ENCODE results near the gene SLC25A33.
"Not testable (repeated sequence)": the region's sequence is repeated elsewhere in the genome, so short reads cannot be mapped to it uniquely, and the experiment has no call there.

The SLC25A33 gene, protein sequence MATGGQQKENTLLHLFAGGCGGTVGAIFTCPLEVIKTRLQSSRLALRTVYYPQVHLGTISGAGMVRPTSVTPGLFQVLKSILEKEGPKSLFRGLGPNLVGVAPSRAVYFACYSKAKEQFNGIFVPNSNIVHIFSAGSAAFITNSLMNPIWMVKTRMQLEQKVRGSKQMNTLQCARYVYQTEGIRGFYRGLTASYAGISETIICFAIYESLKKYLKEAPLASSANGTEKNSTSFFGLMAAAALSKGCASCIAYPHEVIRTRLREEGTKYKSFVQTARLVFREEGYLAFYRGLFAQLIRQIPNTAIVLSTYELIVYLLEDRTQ
- 13.4 to 28.1 (median 23.2) reads per million in 18 experiments for total RNA-seq

DNA sequence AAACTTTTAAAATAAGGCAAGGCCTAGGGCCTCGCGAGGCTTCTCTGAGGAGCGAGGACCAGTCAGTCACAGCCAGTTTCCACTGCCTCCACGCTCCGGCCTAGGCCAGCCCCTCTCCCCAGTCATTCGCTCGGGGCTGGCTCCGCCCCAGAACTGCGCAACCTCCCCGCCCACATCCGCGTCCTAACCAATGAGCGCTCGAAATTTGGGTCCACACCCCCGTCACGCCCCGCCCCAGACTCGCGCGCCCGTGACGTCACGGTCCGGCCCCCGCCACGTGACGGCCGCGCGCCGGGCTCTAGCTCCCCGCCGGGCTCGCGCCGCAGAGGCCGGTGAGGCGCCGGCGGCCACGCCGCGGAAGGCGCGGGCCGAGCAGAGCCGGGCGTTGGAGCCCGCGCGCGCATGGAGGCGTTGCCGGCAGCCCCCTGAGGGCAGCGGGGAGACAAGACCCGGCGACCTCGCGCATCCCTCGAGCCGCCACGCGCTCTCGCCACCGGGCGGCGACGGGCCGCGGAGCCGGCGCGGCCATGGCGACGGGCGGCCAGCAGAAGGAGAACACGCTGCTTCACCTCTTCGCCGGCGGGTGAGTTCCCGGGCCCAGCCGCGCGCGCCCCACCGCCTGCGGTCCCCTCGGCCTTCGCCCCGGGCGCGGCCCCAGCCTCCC lies at the start of gene SLC25A33:
TSS of gene SLC25A33 (plus strand) at position 301 of the 664 bp plus-strand sequence. CDS start at position 528, 227 bp downstream.
- DNase-seq: peak; percentile 98 to 99

- peak; percentile 78 to 84 for DNase-seq
These were observed 48.5 kb upstream of the SLC25A33 start for GRCh38 chr1:9490605-9491339.

DNA sequence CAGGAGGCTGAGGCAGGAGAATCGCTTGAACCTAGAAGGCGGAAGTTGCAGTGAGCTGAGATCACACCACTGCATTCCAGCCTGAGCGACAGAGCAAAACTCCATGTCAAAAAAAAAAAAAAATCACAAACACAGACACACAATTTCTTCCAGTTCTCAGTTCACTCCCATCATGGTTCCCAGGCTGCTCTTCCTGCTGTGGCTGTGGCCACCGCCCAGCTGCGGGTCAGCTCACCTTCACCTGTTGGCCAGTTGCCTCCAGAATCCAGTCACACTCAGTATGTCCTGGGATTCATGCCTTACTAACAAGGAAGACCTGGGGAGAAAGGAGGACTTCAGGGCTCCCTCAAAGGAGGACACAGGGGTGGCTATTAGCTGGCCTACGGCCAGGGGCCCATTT lies 45.9 kb upstream of the SLC25A33 start:
- no peak for DNase-seq

GRCh38 chr1:9494936-9495758 lies 44.1 kb upstream of the SLC25A33 start:
- DNase-seq: peak; percentile 42 to 56

GRCh38 chr1:9495854-9496374 lies 43.4 kb upstream of the SLC25A33 start:
- no peak for DNase-seq

- DNase-seq: no peak
These were observed 38.2 kb upstream of the SLC25A33 start for GRCh38 chr1:9500756-9501754.

DNA sequence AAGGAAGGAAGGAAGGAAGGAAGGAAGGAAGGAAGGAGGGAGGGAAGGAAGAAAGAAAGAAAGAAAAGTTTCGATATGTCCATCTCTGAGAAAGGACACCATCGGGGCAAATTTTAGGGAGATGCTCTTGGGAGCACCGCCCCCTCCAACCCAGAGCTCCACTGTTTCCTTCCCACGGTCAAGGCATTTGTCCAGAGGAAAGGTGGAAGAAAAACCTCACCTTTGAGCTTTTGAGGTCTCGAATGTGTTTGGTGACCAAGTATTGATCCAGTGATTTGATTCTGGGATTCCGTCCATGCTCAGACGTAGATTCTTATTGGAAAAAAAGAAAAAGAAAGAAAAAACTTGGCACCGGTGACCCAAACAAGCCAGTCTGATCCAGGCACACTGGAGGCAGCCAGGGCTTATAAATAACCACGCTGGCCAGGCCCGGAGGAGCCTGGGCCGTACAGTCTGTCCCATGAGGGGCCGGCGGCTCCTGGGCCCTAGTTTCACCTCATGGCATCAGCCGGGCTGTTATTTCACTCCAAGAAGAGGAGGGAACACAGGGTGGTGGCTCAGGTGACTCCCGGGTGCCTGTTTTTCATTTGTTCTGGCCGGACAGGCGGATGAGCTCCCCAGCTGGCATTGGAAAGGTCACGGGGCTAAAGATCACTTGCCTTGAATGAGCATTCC lies 36.1 kb upstream of the SLC25A33 start:
- no peak for DNase-seq

- no peak for DNase-seq
These were observed 34.1 kb upstream of the SLC25A33 start for GRCh38 chr1:9505143-9505542.

GRCh38 chr1:9506901-9507300 lies 32.4 kb upstream of the SLC25A33 start:
- DNase-seq: no peak

- DNase-seq: no peak
These were observed 29.1 kb upstream of the SLC25A33 start for GRCh38 chr1:9510130-9510529.

DNA sequence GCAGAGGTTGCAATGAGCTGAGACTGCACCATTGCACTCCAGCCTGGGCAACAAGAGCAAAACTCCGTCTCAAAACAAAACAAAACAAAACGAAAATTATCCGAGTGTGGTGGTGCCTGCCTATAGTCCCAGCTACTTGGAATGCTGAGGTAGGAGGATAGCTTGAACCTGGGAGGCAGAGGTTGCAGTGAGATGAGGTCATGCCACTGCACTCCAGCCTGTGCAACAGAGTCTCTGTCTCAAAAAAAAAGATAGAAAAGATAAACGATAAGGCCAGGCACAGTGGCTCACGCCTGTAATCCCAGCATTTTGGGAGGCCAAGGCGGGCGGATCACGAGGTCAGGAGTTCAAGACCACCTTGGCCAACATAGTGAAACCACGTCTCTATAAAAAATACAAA lies 23.7 kb upstream of the SLC25A33 start:
- DNase-seq: not testable (repeated sequence)

DNA sequence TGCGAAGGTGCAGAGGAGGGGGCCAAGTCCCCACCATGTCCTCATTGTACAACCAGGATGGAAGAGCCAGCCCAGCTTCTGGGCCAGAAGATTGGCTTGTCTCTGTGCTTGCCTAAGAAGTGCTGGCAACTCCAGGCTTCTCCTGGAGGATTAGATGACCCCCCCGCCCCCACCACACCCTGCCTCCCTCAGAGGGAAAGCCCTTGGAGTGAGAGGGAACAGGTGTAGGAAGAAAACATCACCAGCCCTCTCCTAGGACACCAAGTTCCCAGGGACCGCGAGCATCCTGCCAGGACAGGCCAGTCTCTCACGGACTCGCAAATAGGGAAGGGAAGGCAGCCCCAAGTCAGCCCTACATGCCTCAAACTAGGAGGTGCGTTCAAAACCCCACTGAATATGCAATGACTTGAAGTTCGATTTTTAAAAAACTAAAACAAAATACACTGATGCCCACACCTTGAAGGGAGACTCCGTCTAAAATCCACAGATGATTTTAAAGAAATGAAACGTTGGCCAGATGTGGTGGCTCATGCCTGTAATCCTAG lies 20.7 kb upstream of the SLC25A33 start:
- DNase-seq: no peak

- no peak for DNase-seq
These were observed 18.9 kb upstream of the SLC25A33 start for GRCh38 chr1:9520411-9520810.

DNA sequence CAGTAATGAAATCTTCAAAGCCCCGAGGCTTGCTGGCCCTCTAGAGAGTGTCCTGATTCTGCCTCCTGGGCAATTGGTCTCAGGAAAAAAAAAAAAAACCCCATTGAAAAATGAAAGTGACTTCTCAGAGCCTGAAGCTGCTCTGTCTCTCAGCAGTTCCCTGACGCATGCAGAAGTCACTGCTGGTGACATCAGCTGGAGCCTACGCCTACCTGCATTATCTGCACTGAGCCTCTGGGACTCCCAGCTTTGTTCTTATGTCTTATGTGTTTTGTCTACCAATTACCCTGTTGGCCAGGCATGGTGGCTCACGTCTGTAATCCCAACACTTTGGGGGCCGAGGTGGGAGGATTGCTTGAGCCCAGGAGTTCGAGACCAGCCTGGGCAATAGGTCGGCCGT lies 10.1 kb upstream of the SLC25A33 start:
- peak; percentile 57 to 79 for DNase-seq

DNA sequence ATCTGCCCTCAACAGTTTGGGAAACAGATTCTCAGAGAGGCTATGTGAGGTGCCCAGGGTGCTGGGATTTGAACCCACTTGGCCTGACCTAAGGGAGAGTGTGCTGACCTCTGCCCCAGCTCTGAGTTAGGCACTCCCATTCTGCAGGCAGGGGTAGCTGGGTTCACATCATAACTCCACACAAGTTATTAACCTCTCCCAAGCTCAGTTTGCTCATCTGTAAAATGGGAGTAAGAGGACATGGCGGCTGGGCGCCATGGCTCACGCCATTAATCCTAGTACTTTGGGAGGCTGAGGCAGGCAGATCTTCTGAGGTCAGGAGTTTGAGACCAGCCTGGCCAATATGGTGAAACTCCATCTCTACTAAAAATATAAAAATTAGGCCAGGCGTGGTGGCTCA lies 8.9 kb upstream of the SLC25A33 start:
- no peak for DNase-seq

DNA sequence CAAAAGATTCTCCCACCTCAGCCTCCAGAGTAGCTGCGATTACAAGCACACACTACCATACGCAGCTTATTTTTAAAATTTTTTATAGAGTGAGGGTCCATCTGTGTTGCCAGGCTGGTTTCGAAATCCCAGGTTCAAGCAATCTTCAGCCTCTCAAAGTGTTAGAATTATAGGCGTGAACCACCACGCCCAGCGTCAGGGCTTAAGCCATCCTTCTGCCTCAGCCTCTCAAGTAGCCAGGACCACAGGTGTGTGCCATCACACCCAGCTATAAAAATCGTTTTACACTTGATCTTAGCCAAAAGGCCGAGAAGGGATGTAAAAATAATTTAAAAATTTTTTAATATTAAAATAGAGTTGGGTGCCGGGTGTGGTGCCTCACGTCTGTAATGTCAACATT lies 4.3 kb upstream of the SLC25A33 start:
- no peak for DNase-seq

DNA sequence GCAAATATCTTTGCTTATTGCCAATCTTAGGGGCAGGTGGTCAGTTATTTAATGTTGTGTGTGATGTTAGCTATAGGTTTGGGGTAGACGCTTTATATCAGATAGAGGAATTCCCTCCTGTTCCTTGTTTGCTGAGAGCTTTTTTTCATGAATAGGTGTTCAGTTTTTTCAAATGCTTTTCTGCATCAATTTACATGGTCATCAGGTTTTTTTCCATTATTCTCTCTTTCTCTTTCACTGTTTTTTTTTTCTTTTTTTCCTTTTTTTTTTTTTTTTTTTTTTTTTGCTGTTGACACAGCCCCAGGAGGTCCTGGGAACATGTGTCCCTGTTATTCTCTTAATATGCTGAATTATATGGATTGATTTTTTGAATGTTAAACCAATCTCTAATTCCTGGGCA lies 3.0 kb upstream of the SLC25A33 start:
- DNase-seq: no peak

DNA sequence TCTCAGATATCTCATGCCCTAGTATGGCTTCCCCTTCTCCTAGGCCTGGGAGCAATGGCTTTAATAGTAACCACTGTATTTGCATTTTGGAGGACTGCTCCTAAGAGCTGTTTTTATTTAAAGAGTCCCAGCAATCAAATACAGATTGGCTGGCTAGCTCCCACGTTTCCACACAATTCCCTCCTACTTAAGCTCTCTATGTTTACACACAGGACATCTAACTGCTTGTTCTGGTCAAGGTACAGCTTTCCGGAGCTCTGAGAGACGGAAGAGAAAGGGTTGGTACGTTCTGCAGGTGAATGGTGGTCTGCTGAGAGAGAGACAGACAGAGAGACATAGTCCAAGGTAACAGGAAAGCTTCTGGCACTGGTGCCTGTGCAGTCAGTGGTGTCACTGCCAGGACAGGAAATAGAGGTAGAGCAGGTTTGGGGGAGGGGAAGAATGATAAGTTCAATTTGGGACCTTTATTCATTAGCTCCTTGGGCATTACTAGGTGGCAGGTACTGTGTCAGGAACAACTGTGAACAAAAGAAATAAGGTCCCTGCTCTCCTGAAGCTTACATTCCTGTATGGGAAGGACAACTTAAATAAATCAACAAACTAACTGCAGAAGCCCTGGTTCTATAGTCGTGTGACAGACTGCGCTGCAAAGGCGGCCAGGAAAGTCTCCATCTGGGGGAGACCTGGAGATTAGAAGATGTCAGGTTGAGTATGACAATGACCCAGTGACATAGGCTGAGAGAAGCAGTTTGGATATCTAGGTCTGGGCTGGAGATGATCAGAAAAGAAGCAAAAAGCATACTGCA lies 1.2 kb upstream of the SLC25A33 start:
- DNase-seq: no peak

- DNase-seq: no peak
These were observed 548 bp upstream of the SLC25A33 start for GRCh38 chr1:9538669-9539164.
